NCI-H69 (cell line): ENCODE measurements around the gene DPM1.

Experiments used
- DNase-seq: peaks from one replicate; lab custom pipeline; 2025; lab: John Stamatoyannopoulos, UW

The DPM1 gene

GRCh38 chr20:50930139-50930975 lies 28.0 kb downstream of the DPM1 start:
- peak; percentile 40 for DNase-seq

DNA sequence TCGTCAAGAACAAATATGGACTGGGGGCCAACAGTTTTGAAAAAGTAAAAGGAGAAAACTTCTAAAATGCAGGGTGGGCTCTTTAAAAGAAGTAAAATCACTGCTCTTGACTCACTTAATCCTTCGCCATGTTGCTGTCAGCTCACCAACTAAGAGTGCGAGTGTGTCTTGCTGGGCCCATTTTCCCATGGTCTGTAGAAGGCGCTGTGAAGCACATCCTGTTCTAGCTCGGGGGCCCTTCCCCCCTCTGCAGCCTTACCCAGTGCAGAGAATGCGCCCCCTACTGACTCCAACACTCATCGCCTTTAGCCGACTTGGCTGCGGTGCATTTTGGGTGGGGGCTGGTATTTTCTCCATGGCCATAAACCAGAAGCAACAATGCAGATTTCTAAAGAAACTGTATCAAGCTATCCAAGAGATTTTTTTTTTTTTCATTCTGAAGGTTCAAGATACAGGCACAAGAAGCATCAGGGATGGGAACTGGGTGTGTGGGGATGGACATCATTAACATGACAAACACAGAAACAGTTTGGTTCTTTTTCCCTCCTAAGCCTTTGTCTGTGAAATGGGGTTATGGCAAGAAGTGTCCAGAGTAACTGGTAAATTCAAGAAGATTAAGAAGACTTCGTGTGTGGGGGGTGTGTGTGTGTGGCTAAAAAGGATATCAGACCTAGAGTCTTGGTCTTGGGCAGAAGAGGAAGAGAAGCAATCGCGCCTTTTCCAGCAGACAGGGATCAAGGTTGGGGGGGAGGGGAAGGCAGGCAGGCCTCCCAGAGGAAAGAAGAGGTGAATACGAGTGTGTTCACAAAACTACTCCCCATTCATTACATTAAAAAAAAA lies 28.8 kb downstream of the DPM1 start:
- peak; percentile 88 for DNase-seq

- no peak for DNase-seq
These were observed 29.9 kb downstream of the DPM1 start for GRCh38 chr20:50928469-50928868.

DNA sequence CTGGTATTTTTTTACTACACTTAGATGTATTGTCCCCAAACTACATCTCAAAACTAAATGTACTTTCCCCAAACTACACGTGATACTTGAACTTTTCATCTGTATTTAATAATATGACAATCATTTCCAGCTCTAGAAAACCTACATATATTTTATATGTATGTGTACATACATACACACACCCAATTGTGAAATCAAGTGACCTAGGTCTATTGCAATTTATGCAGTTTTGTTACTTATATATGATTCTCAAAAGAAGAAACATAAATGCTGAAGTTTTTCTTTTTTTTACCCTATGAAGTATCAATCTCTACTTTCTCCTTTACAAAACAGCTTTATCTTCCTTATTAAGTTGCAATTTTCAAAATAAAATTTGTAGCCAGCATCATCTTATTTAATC lies 31.8 kb downstream of the DPM1 start:
- DNase-seq, result no peak

DNA sequence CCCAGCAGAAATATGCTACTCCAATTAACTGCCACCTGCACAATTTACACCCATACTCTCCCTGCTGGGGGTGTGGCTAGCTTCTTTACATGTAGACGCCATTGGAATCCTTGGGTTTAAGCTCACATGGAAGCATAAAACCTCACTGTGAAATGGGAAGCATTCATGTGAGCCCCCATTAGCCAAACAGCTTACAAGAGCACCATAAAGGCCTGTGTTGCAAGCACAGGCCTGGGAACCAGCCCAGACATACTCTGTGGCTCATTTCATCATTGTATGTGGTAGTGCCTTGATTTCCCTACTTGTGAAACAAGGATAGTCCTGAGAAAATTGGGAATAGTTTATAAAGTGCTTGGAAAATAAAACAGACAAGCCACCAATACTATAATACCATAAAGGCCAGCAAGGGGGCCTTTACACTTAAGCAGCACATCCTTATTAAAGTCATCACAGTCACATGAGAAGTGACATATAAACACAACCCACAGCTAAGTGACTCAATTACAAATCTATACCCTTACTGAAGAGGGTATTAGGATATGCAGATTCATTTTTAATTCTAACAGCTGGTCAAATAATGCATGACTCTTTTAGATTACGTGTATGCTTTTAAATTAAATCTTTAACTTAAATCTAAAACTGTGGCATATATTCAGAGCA lies 33.9 kb downstream of the DPM1 start:
- DNase-seq, result no peak

DNA sequence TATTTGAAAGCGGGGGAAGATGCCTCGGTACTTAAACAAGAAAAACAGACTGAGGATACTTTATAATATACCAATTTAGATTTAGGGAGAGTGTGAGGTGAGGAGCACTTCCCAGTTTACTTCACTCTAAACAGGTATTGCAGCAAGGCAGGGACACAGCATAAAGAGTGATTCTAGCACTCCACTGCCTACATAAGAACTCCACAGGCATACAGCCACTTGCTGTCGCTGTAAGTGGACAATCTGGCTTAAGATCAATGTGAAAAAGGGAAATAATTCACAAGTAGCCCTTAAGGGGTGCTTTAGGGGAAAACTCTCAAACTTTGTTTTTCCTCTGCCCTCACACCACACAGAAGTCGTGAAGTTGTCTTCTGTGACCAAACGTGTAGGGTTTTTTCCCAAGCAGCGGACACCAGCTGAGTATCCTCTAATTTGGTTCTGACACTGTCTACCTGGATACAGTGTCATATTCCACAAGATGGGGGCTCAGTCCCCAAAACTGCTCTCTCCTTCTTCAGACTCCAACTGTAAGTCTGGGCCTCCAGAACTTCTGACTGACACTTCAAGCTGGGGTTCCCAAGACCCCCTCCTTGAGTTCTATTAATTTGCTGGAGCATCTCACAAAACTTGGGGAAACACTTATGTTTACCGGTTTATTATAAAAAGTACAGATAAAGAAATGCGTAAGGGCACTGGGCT lies 36.4 kb downstream of the DPM1 start:
- DNase-seq, result no peak

GRCh38 chr20:50920997-50921396 lies 37.3 kb downstream of the DPM1 start:
- no peak for DNase-seq

GRCh38 chr20:50919567-50919966 lies 38.8 kb downstream of the DPM1 start:
- DNase-seq, result peak; percentile 41

DNA sequence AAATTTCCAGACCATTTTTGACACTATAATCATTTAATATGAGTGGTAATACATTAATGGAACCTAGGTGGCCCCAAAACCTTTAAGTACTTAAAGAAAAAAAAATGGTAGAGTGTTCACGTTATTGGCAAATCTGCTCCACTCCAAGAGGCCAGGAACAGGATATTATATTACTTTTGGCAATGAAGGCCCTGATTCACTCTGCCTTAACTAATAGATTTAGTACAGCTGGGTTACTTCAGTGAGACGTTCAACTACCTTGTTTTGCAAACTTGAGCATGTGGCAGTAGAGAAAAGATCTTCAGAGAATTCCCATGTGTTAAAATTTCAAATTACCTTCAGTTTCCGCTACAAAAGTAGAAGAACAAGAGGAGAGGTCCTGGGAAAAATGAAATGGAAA lies 39.9 kb downstream of the DPM1 start:
- no peak for DNase-seq

DNA sequence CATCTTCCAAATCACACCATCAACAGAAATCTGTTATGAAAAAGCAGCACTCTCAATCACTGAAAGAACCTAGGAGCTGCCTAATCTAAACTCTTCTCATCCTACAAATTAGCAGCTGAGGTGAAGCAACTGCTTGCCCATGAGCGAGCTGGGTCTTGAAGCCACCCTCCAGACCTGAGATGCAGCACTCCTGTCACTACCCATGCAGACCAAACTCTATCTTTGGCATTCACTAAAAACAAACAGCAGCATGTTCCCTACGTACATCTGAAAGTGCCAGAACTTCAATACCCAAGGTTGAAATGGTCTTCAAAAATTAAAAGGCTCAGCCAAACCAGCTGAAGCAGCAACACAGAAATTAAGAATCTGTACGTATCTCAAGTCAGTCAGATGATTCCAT lies 41.4 kb downstream of the DPM1 start:
- DNase-seq, result no peak

DNA sequence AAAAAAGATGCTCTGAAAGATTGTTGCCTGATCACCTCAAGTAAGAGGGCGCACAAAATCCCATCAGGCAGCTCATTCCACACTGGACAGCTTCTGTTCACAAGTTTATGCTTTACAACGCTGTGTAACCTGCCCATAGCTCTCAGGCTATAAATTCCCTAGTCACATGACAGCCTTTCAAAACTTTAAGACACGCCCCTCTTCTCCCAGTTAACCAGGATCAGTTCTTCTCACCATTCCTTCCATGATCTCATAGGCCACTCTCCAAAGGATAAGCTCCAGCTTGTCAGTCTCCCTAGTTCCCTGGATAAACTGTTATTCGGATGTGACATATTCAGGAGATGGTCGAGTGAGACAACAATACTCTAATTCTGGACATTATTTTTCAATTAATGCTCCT lies 42.1 kb downstream of the DPM1 start:
- DNase-seq, result no peak

DNA sequence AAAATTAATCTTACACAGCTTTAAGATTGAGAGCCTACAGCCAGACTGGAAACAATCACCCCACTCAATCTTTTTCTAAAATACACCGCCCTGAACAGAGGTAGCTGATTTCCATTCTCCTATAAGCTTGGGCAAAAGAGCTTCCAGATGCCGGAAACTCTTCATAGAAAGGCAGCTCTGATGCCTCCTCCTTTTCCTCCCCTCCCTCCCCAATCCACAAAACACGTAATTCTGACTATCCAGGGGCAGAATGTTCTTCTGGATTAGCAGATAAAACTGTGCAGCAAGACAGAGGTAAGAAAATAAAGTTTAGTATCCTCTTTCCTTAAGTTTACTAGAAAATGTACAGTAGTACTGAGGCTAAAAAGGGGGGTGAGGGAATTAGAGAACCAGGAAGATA lies 42.9 kb downstream of the DPM1 start:
- DNase-seq, result no peak

GRCh38 chr20:50913690-50914375 lies 44.5 kb downstream of the DPM1 start:
- DNase-seq, result no peak

- DNase-seq, result no peak
These were observed 46.6 kb downstream of the DPM1 start for GRCh38 chr20:50911716-50912115.

DNA sequence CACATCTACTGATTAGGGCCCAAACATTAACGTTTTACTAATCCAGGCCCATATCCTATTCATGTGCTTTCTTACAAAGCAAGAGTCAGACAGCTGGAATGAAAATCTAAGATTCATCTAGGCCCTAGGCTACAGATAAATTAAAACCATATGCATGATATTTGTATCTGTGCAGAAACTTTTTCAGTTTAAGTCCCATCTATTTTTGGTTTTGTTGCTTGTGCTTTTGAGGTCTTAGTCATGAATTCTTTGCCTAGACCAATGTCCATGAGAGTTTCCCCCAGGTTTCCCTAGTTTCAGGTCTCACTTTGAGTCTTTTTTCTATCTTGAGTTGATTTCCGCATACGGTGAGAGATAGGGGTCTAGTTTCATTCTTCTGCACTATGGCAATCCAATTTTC lies 47.3 kb downstream of the DPM1 start:
- DNase-seq, result no peak

- no peak for DNase-seq
These were observed 48.9 kb downstream of the DPM1 start for GRCh38 chr20:50909413-50909812.

- DNase-seq, result no peak
These were observed 54.2 kb downstream of the DPM1 start for GRCh38 chr20:50904067-50904570.

GRCh38 chr20:50903353-50904051 lies 54.8 kb downstream of the DPM1 start:
- no peak for DNase-seq

- no peak for DNase-seq
These were observed 57.0 kb downstream of the DPM1 start for GRCh38 chr20:50901301-50901700.

GRCh38 chr20:50900261-50900660 lies 58.1 kb downstream of the DPM1 start:
- DNase-seq, result peak; percentile 6

DNA sequence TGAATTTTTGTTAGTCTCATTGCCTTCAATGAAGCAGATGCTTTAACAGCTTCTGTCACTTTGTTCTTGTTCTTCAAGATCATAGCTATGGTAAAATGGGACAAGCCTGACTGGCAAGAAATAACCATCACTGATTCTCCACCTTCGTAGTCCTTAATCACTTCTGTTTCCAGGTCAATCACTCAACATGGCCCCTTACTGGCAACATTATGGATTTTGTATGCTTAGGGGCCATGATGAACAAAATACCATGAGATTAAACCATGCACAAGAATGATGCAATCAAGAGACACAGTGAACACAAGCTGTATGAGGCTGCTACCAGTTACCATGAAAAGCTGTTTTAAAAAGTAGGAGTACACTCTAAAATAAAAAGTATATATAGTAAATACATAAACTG lies 59.9 kb downstream of the DPM1 start:
- no peak for DNase-seq
